Posterior cingulate gyrus (tissue), 11 donors: Measurements from ENCODE around the gene ZSCAN22.
A peak's percentile ranks its signal among the peaks of the same experiment; 100 is the strongest.
"Not testable (repeated sequence)": the region's sequence is repeated elsewhere in the genome, so short reads cannot be mapped to it uniquely, and the experiment has no call there.

ENCODE experiments used
- DNase-seq, 10 donors: peaks; one replicate each; pipeline versions ENCODE4 v3.0.0 to v3.0.0-alpha.2; 2020 to 2021; ENCODE audit warnings: mixed read lengths in 3 of 10
- intact Hi-C: fragments of 100-400 bp; cut with DNase I; formaldehyde crosslinking; loops from one replicate; pipeline ENCODE4 v1.15.1; 2023

Gene ZSCAN22

GRCh38 chr19:58311345-58311865 is 15.4 kb upstream of the ZSCAN22 start:
- peak in 7 of 10 donors; percentile 38 to 89 (median 64) for DNase-seq

DNA sequence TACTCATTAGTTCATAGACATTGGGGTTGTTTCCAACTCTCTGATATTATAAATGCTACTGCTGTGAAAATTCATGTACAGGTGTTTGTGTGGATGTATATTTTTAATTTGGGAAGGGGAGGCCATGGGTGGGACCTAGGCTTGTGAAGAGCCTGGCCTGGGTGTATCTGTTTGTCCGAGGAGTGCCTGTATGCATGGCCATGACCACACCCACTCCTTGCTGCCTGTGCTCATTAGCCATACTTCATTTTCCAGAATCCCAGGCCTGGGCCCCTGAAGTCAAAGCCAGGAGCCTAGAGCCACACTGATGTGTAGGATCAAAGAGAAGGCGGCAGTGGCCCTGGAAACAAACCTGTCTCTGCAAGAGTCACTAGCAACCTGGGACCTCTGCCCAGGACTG is 11.2 kb upstream of the ZSCAN22 start:
- intact Hi-C loops, result no loop called here
- no peak for DNase-seq

More at GRCh38 chr19:58311345-58311865, 15.4 kb upstream of the ZSCAN22 start:
- intact Hi-C loops, result no loop called here

DNA sequence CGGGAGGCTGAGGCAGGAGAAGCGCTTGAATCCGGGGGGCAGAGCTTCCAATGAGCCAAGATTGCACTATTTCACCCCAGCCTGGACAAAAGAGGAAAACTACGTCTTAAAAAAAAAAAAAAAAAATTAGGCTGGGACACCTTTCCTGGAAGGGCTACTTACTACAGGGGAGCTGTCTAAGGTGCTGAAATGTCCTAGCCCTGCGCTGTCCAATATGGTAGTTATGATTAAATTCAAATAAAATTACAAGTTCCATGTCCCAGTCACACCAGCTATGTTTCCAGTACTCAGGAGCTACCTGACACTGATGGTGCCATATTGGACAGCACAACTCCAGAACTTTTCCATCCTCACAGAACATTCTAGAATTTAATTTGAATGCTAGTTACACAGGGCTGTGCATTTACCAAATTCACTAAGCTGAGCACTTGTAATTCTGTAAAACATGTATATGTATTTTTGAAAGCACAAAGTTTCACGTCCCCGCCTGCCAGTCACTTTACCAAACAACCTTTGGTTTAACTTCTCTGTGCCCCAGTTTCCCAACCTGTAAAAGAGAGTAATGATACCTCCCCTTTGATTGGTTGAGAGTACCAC is 9.2 kb upstream of the ZSCAN22 start:
- no peak for DNase-seq
- intact Hi-C loops, result no loop called here

DNA sequence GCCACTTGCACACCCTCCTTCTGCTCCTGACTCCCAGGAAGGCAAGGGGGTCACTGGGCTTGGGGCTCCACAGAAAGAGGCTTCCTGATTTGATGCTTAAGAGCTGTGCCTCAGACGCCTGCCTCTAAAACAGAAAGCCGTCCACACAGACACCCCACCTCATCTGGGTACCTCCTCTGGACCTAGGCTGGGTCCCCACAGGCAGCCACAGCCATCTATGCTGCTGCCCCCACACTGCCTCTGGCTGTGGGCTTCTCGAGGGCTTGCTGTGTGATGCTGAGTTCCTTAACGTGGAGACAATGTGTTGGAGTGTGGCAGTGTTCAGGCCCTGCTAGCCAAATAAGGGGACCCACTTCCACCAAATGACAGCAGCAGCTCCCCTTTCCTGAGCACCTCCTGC is 8.5 kb upstream of the ZSCAN22 start:
- no peak for DNase-seq
- intact Hi-C loops, result no loop called here

DNA sequence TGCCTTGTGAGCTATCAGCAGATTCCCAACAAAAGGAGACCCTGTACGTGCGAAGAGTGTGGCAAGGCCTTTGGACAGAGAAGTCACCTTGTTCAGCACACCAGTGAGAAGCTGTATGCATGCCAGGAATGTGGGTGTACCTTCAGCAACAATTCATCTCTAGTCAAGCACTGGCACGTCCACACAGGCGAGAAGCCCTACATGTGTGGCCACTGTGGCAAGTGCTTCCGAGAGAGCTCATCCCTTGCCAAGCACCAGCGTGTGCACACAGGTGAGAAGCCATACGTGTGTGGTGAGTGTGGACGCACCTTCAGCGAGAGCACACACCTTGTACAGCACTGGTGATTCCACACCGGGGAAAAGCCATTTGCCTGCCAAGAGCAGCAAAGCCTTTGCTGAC is 7.6 kb upstream of the ZSCAN22 start:
- DNase-seq, result no peak
- intact Hi-C loops, result no loop called here

- intact Hi-C loops, result loop anchor here (2.0 kb wide), 2 partner anchors 21 to 47 kb away; partner anchors contain the start of genes ERVK3-1 and ZNF8
- no peak for DNase-seq
Measured at GRCh38 chr19:58325311-58326022, 1.3 kb upstream of the ZSCAN22 start.

DNA sequence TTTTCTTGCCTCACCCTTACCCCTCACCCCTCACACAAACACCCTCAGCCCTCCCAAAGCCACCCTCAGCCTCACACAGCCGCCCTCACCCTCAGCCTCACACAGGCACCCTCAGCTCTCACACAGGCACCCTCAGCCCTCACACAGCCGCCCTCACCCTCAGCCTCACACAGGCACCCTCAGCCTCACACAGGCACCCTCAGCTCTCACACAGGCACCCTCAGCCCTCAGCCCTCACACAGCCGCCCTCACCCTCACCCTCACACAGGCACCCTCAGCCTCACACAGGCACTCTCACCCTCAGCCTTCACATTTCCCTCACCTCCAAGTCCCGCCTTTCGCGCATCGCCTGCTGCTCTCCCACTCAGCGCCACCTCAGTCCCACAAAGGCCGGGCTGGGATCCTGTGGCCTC is 287 bp upstream of the ZSCAN22 start:
- no peak for DNase-seq
- intact Hi-C loops, result loop anchor here (2.0 kb wide), 2 partner anchors 22 to 48 kb away; partner anchors contain the start of genes ERVK3-1 and ZNF8

- no peak for DNase-seq
- intact Hi-C loops, result no loop called here
Measured at GRCh38 chr19:58328999-58329398, 2.2 kb downstream of the ZSCAN22 start.

GRCh38 chr19:58330458-58330857 is 3.7 kb downstream of the ZSCAN22 start:
- intact Hi-C loops, result no loop called here
- peak in 3 of 10 donors; percentile 9 to 45 (median 45) for DNase-seq

GRCh38 chr19:58332697-58333096 is 5.9 kb downstream of the ZSCAN22 start:
- no peak for DNase-seq
- intact Hi-C loops, result no loop called here

- DNase-seq, result no peak
- intact Hi-C loops, result no loop called here
Measured at GRCh38 chr19:58334691-58335249, 8.0 kb downstream of the ZSCAN22 start.

DNA sequence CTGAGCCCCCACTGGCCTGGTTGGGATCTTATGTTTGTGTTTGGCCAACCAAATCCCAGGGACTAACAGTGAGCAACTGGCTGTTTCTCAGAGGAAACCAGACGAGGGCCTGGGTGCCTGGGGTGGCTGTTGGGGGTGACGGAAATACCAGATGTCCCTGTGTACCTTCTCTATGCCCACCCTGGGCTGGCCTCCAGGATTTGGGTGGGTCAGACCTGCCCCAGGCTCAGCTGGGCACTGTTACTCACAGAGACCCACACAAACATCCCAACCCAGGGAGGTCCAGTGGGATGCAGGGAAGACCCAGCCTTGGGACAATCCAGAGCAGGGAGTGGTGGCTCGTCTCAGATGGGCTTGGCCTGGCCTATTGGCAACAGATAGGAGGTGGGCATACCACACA is 8.8 kb downstream of the ZSCAN22 start:
- no peak for DNase-seq
- intact Hi-C loops, result no loop called here

- no peak for DNase-seq
- intact Hi-C loops, result no loop called here
Measured at GRCh38 chr19:58336216-58336615, 9.4 kb downstream of the ZSCAN22 start.

GRCh38 chr19:58336820-58337219 is 10.0 kb downstream of the ZSCAN22 start:
- intact Hi-C loops, result no loop called here

DNA sequence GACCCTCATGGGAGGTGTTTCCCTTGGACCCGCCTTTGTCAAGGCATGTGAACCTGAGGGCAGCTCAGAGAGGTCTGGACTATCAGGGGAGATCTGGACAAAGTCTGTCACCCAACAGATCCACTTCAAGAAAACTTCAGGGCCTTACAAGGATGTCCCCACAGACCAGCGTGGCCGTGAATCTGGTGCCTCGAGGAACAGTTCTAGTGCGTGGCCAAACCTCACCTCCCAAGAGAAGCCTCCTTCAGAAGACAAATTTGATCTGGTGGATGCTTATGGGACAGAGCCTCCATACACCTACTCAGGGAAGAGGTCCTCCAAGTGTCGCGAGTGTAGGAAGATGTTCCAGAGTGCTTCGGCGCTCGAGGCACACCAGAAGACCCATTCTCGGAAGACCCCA is 11.5 kb downstream of the ZSCAN22 start:
- DNase-seq, result no peak
- intact Hi-C loops, result no loop called here

More at GRCh38 chr19:58336820-58337219, 10.0 kb downstream of the ZSCAN22 start:
- no peak for DNase-seq

- intact Hi-C loops, result no loop called here
- DNase-seq, result peak in 1 of 10 donors; percentile 34
Measured at GRCh38 chr19:58338825-58339558, 12.2 kb downstream of the ZSCAN22 start.

GRCh38 chr19:58345558-58345957 is 18.8 kb downstream of the ZSCAN22 start:
- intact Hi-C loops, result no loop called here
- DNase-seq, result no peak

DNA sequence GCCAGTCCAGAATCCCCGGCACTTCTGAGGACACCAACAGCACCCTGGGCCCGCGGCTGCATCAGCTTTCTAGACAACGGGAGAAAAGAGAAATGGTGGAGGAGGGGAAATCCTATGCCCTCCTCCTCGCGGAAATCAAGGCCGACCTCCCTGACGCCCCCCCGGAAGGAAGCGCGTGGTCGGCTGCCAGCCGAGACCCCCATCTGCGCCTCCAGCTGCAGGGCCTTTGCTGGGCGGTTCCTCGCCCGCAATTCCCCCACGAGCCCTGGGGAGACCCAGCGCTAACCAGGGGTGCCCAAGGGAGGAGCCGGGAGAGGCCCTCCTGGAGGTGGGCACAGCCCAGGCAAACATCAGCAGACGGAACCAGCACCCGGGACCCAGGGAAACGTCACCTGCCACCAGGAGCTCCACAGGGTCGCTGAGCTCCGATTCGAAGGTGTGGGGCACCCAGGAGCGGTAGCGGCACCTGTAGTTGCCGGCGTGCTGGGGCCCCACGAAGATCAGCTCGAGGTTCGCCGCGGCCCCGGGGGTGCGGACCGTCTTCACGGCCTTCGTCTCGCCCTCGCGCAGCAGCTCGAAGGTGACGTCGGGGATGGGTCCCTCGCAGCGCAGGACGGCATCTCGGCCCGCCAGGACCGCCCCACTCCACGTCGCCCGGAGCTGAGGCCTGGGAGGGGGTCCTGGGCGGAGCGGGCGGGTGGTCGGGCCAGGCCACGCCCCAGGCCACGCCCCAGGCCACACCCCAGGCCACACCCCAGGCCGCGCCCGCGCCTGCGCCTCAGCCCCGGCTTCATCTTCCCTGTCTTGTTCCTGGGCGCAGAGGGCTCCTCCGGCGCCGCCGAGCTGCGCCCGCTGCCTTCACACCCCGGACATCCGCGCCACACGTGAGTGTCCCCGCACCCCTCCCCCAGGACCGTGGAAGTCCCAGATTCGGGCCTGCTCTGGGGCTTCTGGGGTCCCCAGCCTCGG is 20.5 kb downstream of the ZSCAN22 start:
- intact Hi-C loops, result loop anchor here (1.0 kb wide), 1 partner anchor 15 kb away; the partner anchor contains the start of gene ZNF497
- peak; percentile 57 to 98 (median 75) for DNase-seq

DNA sequence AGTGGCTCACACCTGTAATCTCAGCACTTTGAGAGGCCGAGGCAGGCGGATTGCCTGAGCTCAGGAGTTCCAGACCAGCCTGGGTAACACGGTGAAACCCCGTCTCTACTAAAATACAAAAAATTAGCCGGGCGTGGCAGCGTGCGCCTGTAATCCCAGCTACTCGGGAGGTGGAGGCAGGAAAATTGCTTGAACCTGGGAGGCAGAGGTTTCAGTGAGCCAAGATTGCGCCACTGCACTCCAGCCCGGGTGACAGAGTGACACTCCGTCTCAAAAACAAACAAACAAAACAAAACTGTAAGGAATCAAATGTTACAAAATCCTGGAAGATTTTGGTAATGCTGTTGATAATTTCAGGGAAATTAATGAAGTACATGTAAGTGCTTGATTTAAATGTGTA is 21.3 kb downstream of the ZSCAN22 start:
- DNase-seq, intact Hi-C loops: not testable (repeated sequence)

- intact Hi-C loops, result no loop called here
- no peak for DNase-seq
Measured at GRCh38 chr19:58349590-58349989, 22.8 kb downstream of the ZSCAN22 start.
